Uterus (tissue), 2 donors: ENCODE data around the gene FAM240A.

Experiments
- CTCF ChIP-seq, 4 experiments: fragments of 200-600 bp in 2 of 4; fragments of 450-650 bp in 2 of 4; sonication (generic) in 2 of 4; IDR thresholded peaks; one replicate each; pipeline ENCODE4 v1.5.1; 2016 to 2019; ENCODE audit warnings: antibody characterized with exemption in 4 of 4, mild to moderate bottlenecking in 2 of 4, moderate library complexity in 1 of 4
- POLR2A ChIP-seq, 2 donors: fragments of 450-650 bp; IDR thresholded peaks; one replicate each; pipeline ENCODE4 v1.6.1; 2016; ENCODE audit warnings: antibody characterized with exemption in 2 of 2, mild to moderate bottlenecking in 1 of 2, moderate library complexity in 1 of 2

- TF ChIP-seq CTCF (IDR thresholded peaks at IDR 0.05) (no peak), POLR2A (IDR thresholded peaks at IDR 0.05) (no peak)
These were observed 57.1 kb downstream of the FAM240A start for GRCh38 chr3:46669191-46669999.
